Tibial nerve (tissue), 4 donors: ENCODE measurements around the gene FFAR1.

Source experiments
- CTCF ChIP-seq, 5 experiments: fragments of 200-600 bp in 3 of 5; fragments of 450-650 bp in 2 of 5; sonication (generic) in 3 of 5; IDR thresholded peaks; one replicate each; pipeline ENCODE4 v1.5.1; 2016 to 2019; ENCODE audit warnings: antibody characterized with exemption in 5 of 5, mild to moderate bottlenecking in 3 of 5, moderate library complexity in 2 of 5
- EP300 ChIP-seq, 2 donors: sonication (generic); formaldehyde crosslinking; IDR thresholded peaks; one replicate each; pipeline ENCODE4 v1.6.1; 2017; ENCODE audit warnings: antibody characterized with exemption in 2 of 2, mild to moderate bottlenecking in 1 of 2
- POLR2A ChIP-seq, 2 donors: fragments of 450-650 bp; IDR thresholded peaks; one replicate each; pipeline ENCODE4 v1.6.1; 2017; ENCODE audit warnings: antibody characterized with exemption in 2 of 2, mild to moderate bottlenecking in 2 of 2, moderate library complexity in 2 of 2

- TF ChIP-seq POLR2A (IDR thresholded peaks at IDR 0.05) (no peak), EP300 (IDR thresholded peaks at IDR 0.05) (no peak), CTCF (IDR thresholded peaks at IDR 0.05) (no peak)
Measured at GRCh38 chr19:35345671-35346111, 2.0 kb upstream of the FFAR1 start.
